ENCODE measurements around the gene CPEB2.

DNA sequence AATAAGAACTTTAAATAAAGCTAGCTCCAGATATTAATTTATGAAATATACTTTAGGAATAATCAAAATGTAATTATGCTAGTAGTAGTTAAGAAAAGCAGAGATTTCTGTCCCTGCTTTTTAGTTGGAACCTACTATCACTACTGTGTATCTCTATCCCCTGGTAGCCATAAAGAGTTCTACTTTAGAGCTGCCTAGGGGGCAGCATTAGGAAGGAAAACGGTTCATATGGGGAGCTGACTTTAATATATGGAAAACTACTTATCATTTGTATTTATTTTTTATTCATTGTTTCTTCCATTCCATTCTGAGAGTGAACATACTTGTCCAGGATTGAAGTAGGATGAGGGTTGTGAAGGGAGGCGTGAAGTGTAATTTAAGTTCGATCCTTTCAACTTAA is 40.9 kb downstream of the CPEB2 start:
- TF ChIP-seq POLR2A (IDR thresholded peaks at IDR 0.05; ENCODE audit: low read depth, low read length) = no peak
- no peak for TF ChIP-seq POLR2AphosphoS5 (IDR thresholded peaks at IDR 0.05; ENCODE audit: low read depth, low read length)

All from GM12892 (cell line).